HEK293T (cell line): Measurements from ENCODE around the gene CHST2.

ENCODE experiments used
- CTCF ChIA-PET: fragments of 350-600 bp; formaldehyde crosslinking; extraction: SDS; loops from one replicate; lab custom pipeline; 2021; ENCODE audit warnings: antibody characterized with exemption, inconsistent platforms; lab: Yijun Ruan, JAX
- POLR2A ChIA-PET: fragments of 350-600 bp; formaldehyde crosslinking; extraction: SDS; loops from one replicate; lab custom pipeline; 2020; ENCODE audit warnings: antibody characterized with exemption, inconsistent platforms; lab: Yijun Ruan, JAX
- DNase-seq: peaks from one replicate; pipeline ENCODE4 v3.0.0; 2012; ENCODE audit warnings: mixed read lengths; ENCODE audit errors: extremely low spot score
- ARNT ChIP-seq: fragments of 450-650 bp; IDR thresholded peaks from 2 replicates; pipeline ENCODE4 v1.6.1; 2017; ENCODE audit warnings: mild to moderate bottlenecking
- BHLHE40 ChIP-seq: fragments of 450-650 bp; IDR thresholded peaks from 2 replicates; pipeline ENCODE4 v1.6.1; 2016; ENCODE audit warnings: mild to moderate bottlenecking, moderate library complexity, borderline replicate concordance
- CTBP1 ChIP-seq: fragments of 450-650 bp; IDR thresholded peaks from 2 replicates; pipeline ENCODE4 v1.6.1; 2016; ENCODE audit warnings: borderline replicate concordance
- ELF4 ChIP-seq: fragments of 450-650 bp; IDR thresholded peaks from 2 replicates; pipeline ENCODE4 v1.6.1; 2017; ENCODE audit warnings: antibody characterized with exemption
- FOXA1 ChIP-seq: fragments of 450-650 bp; IDR thresholded peaks from 2 replicates; pipeline ENCODE4 v1.6.1; 2016; ENCODE audit warnings: mild to moderate bottlenecking
- FOXK2 ChIP-seq: fragments of 450-650 bp; IDR thresholded peaks from 2 replicates; pipeline ENCODE4 v1.6.1; 2016; ENCODE audit warnings: mild to moderate bottlenecking
- FOXM1 ChIP-seq: fragments of 450-650 bp; IDR thresholded peaks from 2 replicates; pipeline ENCODE4 v1.6.1; 2017; ENCODE audit warnings: mild to moderate bottlenecking, borderline replicate concordance
- HDGF ChIP-seq: fragments of 450-650 bp; IDR thresholded peaks from 2 replicates; pipeline ENCODE4 v1.6.1; 2017; ENCODE audit warnings: antibody characterized with exemption, borderline replicate concordance
- L3MBTL2 ChIP-seq: fragments of 450-650 bp; conservative IDR thresholded peaks from 2 replicates; pipeline ENCODE4 v1.6.1; 2016; ENCODE audit warnings: mild to moderate bottlenecking
- LEF1 ChIP-seq: fragments of 450-650 bp; IDR thresholded peaks from 2 replicates; pipeline ENCODE4 v1.6.1; 2017; ENCODE audit warnings: mild to moderate bottlenecking, borderline replicate concordance
- NFRKB ChIP-seq: fragments of 450-650 bp; IDR thresholded peaks from 2 replicates; pipeline ENCODE4 v1.6.1; 2016; ENCODE audit warnings: mild to moderate bottlenecking, moderate library complexity
- SP1 ChIP-seq: fragments of 450-650 bp; IDR thresholded peaks from 2 replicates; pipeline ENCODE4 v1.6.1; 2017
- SUZ12 ChIP-seq: fragments of 450-650 bp; IDR thresholded peaks from 2 replicates; pipeline ENCODE4 v1.6.1; 2016; ENCODE audit warnings: mild to moderate bottlenecking
- TARDBP ChIP-seq: fragments of 450-650 bp; IDR thresholded peaks from 2 replicates; pipeline ENCODE4 v1.6.1; 2016
- ZNF384 ChIP-seq: fragments of 450-650 bp; IDR thresholded peaks from 2 replicates; pipeline ENCODE4 v1.6.1; 2016
- TF ChIP-seq, protein P1 (sequence below): fragments of 450-650 bp; IDR thresholded peaks from 2 replicates; pipeline ENCODE4 v1.6.1; 2016

CHST2 gene

GRCh38 chr3:143080196-143080595 is 39.4 kb upstream of the CHST2 start:
- TF ChIP-seq FOXK2: no peak
- TF ChIP-seq, protein P1, sequence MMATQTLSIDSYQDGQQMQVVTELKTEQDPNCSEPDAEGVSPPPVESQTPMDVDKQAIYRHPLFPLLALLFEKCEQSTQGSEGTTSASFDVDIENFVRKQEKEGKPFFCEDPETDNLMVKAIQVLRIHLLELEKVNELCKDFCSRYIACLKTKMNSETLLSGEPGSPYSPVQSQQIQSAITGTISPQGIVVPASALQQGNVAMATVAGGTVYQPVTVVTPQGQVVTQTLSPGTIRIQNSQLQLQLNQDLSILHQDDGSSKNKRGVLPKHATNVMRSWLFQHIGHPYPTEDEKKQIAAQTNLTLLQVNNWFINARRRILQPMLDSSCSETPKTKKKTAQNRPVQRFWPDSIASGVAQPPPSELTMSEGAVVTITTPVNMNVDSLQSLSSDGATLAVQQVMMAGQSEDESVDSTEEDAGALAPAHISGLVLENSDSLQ: no peak
- TF ChIP-seq L3MBTL2: no peak
- TF ChIP-seq NFRKB: no peak
- TF ChIP-seq CTBP1: no peak
- no peak for TF ChIP-seq LEF1
- no peak for TF ChIP-seq FOXM1
- no peak for TF ChIP-seq HDGF
- TF ChIP-seq SP1: no peak
- CTCF ChIA-PET: no interaction called here
- POLR2A ChIA-PET: no interaction called here
- DNase-seq: no peak

- CTCF ChIA-PET: no interaction called here
- POLR2A ChIA-PET: no interaction called here
- TF ChIP-seq SP1 (no peak), LEF1 (no peak), BHLHE40 (no peak), ARNT (no peak), SUZ12 (no peak), CTBP1 (no peak), FOXK2 (no peak), HDGF (no peak)
- no peak for DNase-seq
Measured at GRCh38 chr3:143081365-143081764, 38.2 kb upstream of the CHST2 start.

DNA sequence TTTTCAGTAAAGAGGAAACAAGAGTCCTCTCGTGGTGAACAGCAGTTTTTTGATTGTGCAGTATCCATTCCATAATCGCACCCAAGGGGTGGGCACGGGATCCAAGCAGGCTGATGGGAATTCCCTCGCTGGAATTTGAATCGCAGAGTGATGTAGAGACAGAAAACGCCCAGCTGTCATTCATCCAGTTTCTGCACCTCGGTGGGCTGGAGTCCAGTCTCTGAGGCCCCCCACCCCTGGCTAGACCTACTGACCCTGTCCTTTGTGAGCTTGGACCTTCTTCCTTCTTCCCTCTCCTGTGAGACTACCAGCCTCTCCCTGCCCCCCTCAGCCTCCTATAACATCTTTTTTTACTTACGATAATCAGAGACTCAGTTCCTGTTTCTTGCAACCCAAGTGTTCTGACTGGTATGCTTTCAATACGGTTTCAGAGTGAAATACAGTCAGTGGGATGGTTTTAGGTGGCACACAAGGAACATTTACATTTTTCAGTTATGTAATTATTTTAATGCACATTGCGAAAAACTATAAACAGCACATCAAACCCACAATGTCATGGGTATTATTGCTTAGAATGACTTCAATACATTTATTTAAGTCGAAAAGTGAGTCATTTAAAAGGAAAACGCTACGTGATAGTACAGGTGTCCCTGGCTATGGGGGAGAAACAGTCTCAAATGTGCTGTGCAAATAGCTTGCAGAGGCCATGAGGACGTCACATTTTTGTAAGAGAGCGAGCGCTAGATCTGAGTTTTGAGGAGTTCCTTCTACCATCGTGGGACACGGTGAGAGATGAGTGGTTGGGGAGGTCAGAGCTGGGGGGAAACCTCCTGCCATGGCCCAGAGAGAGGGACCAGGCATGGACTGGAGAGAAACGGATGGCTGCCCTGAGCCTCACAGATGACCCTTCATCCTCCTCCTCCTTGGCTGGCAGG is 37.5 kb upstream of the CHST2 start:
- CTCF ChIA-PET: no interaction called here
- no peak for DNase-seq
- no peak for TF ChIP-seq CTBP1
- TF ChIP-seq NFRKB: no peak
- TF ChIP-seq SP1: no peak
- TF ChIP-seq SUZ12: no peak
- TF ChIP-seq FOXK2: no peak
- TF ChIP-seq HDGF: no peak
- TF ChIP-seq, protein P1: no peak
- TF ChIP-seq ELF4: no peak
- TF ChIP-seq BHLHE40: no peak
- TF ChIP-seq LEF1: no peak
- TF ChIP-seq L3MBTL2: no peak
- no peak for TF ChIP-seq FOXM1
- no peak for TF ChIP-seq FOXA1
- TF ChIP-seq ZNF384: no peak
- no peak for TF ChIP-seq ARNT
- no peak for TF ChIP-seq TARDBP
- POLR2A ChIA-PET: no interaction called here

GRCh38 chr3:143083781-143084180 is 35.8 kb upstream of the CHST2 start:
- CTCF ChIA-PET: no interaction called here
- DNase-seq: no peak
- POLR2A ChIA-PET: no interaction called here

GRCh38 chr3:143084856-143085731 is 34.5 kb upstream of the CHST2 start:
- ChIA-PET CTCF (no interaction called here), POLR2A (no interaction called here)
- DNase-seq: no peak
- no peak for TF ChIP-seq FOXA1
- no peak for TF ChIP-seq FOXM1
- TF ChIP-seq L3MBTL2: no peak
- no peak for TF ChIP-seq TARDBP
- TF ChIP-seq ARNT: no peak
- no peak for TF ChIP-seq SP1
- no peak for TF ChIP-seq NFRKB

More at GRCh38 chr3:143083781-143084180, 35.8 kb upstream of the CHST2 start:
- TF ChIP-seq, protein P1: no peak
- TF ChIP-seq FOXA1 (no peak), ZNF384 (no peak), LEF1 (no peak), CTBP1 (no peak), ARNT (no peak), NFRKB (no peak), BHLHE40 (no peak), L3MBTL2 (no peak), FOXM1 (no peak), FOXK2 (no peak)

DNA sequence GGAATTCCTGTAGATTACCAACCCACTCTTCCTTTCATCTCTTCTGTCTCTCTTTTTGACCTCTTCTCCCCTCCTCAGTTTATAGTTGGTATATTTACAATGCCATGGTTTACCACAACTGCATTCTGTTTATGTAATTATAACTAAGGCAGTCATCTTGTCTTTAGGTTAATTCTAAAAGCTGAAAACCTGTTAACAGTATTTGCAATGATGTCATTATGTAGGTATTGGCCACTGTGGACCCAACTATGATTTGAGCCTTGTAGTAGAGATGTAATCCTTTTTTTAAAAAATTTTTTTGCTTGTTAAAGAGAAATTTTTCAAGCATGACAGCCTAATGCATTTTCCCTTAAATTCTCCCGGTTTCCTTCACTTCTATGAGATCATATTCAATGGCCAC is 30.7 kb upstream of the CHST2 start:
- TF ChIP-seq HDGF: no peak
- no peak for TF ChIP-seq ELF4
- no peak for TF ChIP-seq CTBP1
- ChIA-PET POLR2A (no interaction called here), CTCF (no interaction called here)
- no peak for DNase-seq
